Activated T-cell treated with anti-CD3 and anti-CD28 coated beads for 4 hours (primary cell): Measurements from ENCODE around the gene CLK1.

Experiments used
- DNase-seq: peaks from one replicate; pipeline ENCODE4 v3.0.0-alpha.2; 2020

Gene CLK1

DNA sequence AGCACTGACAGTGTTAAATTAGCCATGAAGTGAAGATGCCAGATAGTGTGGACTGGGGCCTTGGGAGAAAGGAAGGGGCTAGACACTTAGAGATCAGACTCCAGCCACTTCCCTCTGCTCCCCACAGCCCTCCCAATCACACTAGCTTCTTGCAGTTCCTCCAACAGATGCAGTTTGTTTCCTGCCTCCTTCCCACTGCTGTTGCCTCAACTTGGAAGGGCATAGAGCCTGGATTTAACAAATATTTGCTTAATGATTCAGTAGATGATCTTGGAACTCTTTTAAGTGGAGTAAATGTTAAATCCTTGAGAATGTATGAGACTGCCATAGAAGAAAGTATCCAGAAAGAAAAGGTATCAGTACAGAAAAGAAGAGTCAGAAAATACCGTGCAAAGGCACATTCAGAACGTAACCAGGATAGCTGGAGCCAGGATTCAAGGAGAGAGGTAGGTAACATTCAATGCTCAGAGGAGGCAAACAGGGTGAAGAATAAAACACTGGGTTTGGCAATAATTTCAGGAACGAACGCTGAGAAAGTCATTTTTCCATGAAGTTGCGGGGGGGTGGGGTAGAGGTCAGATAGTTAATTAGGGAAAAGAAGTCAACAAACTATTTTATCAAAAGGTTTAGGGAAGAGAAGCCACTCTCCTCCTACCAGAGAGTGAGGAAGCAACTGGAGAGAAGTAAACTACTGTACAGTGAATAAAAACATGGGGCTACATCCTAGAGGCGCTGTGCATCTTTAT lies 54.0 kb downstream of the CLK1 start:
- DNase-seq, result no peak

DNA sequence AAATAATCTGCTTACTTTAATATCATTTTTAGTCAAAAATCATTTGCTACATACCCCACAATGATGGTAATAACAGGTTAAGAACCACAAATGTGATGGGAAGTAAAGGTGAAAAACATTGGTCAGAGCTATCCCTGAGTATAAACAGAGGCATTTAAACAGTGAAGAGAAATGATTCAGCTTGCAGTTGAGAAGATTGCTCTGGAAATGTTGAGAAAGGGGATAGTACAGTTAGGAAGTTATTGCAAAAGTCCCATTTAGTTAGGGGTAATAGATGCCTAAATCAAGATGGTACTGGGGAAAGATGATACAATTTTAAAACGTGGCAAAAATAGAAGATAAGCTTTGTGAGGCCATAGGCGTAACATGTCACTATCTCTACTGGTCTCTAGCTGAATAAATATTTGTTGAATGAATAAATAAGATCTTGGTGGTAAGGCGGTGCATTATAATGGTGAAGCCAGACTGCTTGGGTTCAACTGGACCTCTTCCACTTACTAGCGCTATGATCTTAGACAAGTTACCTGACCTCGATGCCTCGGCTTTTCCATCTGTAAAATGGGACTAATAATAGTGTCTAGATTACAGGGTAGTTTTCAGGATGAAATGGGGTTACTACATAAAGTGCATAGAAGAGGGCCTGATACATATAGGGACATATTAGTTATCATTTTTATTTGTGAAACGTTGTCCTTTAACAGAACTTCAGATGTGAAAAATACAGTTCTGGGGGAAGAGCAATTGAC lies 54.8 kb downstream of the CLK1 start:
- DNase-seq, result no peak
